Activated CD4-positive, alpha-beta T cell treated with anti-CD3 and anti-CD28 coated beads, Interleukin-2, Interleukin-6, amounts not matched to agents 100 ng/mL and 50 ng/mL, durations not matched to agents 16 hours and 8 hours (primary cell): Measurements from ENCODE around the gene ZNF429.
"Not testable (repeated sequence)": the region's sequence is repeated elsewhere in the genome, so short reads cannot be mapped to it uniquely, and the experiment has no call there.

Experiments used
- DNase-seq: peaks from one replicate; pipeline ENCODE4 v3.0.0-alpha.2; 2020

Gene ZNF429

GRCh38 chr19:21593502-21593901 is 88.1 kb downstream of the ZNF429 start:
- DNase-seq = no peak

DNA sequence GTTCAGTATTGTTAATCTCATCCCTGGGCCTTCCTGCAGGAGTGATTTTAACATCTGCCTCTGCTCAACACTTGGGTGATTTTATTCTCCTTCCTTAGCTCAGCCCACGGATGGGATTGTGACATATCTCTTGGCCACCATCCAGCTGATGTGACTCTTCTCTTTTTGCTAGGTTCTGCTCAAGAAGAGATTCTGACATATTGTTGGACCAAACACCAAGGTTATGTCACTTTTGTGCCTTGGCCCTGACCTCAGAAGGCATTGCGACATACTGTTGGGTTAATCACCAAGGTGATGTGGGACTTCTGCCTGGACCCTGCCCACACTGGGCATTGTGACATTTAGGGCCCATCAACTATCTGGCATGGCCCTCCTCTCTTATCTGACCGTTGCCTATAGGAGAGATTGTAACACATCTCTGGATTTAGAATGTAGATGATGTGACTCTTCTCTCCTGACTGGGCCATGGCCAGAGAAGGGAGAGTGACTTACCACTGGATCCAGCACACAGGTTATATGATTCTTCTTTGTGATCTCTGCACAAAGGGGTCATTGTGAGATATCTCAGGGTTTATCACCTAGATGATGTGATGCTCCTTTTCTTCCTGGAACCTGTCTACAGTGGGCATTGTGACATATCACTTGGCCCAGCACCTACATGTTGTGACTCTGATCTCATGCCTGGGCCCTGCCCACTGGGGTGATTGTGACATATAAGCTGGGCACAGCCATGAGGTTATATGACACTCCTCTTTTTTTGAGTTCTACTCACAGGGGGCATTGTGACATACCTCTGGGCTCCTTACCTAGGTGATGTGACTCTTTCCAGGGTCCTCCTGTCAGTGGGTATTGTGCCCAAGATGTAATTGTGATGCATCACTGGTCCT is 88.8 kb downstream of the ZNF429 start:
- no peak for DNase-seq

DNA sequence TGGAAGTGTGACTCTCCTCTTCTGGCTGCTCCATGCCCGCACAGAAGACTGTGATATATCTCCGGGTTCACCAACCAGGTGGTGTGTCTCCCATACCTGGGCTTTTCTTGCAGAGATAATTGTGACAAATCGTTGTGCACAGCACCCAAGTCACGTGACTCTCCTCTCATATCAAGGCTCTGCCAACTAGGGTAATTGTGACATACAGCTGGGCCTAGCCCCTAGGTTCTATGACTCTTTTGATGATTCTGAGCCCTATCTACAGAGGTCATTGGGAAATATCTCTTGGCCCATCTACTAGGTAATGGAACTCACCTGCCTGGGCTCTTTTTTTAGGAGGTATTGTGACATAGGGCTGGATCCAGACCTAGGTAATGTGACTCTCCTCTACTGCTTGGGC is 89.8 kb downstream of the ZNF429 start:
- DNase-seq = no peak

DNA sequence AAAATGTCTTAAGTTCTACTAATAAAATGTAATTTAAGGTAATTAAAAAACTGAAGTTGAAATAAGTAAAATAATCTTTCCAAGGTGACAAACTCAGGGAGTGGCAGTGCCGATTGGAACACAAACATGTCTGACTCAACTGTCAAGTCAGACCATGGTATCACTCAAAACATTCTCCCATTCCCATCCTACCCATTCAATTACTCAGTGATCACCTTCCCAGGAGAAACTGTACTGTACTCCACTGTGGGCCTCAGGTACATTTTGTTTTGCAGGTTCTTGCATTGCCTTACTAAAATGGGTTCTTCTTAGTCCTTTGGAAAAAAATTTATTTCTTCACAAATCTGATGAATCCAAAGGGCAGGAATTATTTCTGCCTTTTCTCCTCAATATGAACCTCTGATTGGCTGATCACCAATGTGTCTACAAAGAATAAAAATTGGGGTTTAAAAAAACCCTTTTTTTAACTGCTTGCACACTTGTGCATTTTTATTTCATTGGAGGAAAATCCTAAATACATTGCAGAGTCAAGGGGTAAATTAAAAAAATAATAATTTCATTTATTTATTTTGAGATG is 96.8 kb downstream of the ZNF429 start:
- DNase-seq = no peak

DNA sequence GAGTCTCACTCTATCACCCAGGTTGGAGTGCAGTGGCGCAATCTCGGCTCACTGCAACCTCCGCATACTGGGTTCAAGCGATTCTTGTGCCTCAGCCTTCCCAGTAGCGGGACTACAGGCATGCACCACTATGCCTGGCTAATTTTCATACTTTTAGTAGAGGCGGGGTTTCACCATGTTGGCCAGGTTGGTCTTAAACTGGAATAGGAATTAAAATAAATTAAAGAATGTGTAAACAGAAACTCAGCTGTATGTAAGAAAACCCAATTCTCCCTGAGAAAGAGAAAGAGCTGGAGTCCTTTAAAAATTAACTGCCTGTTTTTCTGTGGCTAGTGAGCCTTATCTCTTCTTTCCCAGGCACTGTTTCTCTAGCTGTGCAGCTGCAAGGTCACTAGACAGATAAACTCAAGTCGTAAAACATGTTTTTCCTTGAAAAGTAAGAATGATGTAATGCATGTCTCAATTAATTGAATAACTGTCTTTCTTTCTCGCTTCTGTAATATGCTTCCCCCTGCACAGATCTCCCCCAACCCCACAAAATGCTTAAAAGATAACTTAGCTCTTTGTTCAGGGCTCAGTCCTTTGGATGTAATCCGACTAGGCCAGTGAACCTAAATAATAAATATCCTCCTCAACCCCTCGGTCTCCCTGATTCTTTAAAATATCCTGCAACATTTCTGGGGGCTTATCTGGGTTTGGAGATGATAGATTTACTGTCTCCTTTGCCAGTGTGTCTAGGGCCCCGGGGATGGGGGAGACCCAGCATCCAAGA is 97.4 kb downstream of the ZNF429 start:
- DNase-seq = not testable (repeated sequence)

GRCh38 chr19:21603431-21604231 is 98.2 kb downstream of the ZNF429 start:
- DNase-seq = no peak

DNA sequence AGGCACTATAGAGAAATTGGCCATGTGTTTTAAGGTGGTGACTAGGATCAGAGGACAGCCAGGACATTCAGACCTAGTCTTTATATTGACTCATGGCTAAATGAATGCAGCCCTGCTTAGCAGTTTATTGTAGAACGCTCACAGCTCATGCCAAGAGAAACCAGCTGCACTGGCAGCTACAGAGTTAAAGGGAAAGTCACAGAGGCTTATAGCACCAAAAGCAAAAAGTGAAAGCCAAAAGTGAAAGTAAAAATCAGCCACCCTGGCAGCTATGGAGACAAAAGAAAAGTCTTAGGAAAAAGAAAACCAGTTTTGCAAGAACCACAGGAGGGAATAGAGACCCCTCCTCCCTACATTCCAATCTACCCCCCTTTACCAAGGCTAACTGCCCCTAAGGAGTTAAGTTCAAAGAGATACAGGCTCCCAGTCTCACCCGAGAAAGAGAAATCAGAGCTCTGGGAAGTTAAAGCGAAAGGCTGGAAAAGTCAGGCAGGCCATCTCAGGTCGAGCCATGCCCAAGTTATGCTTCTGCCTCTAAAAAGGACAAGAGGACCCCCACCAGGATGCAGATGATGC is 99.0 kb downstream of the ZNF429 start:
- no peak for DNase-seq
